ENCODE measurements around the gene ARHGAP30. TPM values are rescaled to one million over a fixed set of nuclear protein-coding genes. Genes with fewer than 3 reads are reported as not detected.
"Not testable (repeated sequence)": the region's sequence is repeated elsewhere in the genome, so short reads cannot be mapped to it uniquely, and the experiment has no call there.

ARHGAP30 gene
- total RNA-seq, 2 experiments from 2014 or later: 171 to 178 TPM

DNA sequence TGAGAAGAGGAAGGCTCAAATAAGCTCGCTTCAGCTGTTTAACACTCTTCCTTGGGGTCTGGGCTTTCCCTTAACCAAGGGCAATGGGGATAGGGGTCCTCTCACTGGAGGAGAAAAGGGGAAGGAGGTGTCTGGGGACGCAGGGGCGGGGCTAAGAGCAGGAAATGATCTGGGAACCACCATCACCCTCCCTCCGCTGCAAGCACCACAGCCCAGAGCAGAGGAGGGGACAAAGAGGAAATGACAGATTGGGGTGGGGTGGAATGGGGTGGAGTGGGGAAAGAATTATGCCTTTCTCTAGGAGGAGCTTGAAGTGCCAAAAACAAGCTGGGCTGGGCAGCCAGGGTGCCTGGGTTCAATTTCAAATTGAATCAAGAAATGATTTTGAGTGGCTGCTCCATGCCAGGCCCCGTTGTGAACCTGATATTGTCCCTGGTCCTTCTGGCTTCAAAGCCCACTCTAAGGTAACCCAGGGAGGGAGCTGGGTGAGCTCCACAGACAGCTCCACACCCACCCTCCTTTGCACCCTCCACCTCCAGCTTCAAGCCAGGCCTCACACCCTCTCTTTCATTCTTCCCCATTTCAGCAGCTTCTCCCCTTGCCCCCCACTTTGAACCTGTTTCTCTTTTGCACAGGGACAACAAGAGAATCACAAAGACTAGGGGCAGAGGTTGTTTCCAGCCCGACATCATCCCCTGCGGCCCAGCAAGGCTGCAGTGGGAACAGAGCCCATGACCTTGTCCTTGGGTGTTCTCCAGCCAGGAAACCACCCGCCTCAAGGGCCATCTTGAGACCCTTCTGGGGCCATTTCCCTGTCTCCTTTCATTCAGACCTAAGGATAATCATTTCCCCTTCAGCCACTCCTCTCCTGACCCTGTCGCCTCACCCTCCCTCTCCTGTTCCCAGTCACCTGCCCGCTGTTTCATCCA, 1.1 kb downstream of the ARHGAP30 start:
- DNase-seq: peak; percentile 91
- peaks cover 35% of the 10 kb centered on the region for H3K36me3 Mint-ChIP-seq
- H3K4me3 Mint-ChIP-seq: peak overlapping the region; percentile 97
- ChIA-PET CTCF (interaction anchor here (0.5 to 7.3 kb wide), 13 partner anchors 16 to 234 kb away, joined by 3 to 120 read pairs (median 5); partner anchors contain the start of genes DEDD, KLHDC9, PPOX and TSTD1), POLR2A (interaction anchor here (0.6 to 3.9 kb wide), 16 partner anchors 9 to 273 kb away, joined by 3 to 39 read pairs (median 4); partner anchors contain the start of genes DEDD, LY9, NIT1 and PFDN2)
- intact Hi-C loops (cut with micrococcal nuclease): loop anchor here (1.0 to 5.0 kb wide), 5 partner anchors 22 to 99 kb away; partner anchors contain the start of genes F11R and PPOX
- no peaks in the 10 kb centered on the region for H3K27me3 Mint-ChIP-seq
- peaks cover 2% of the 10 kb centered on the region for H3K9me3 Mint-ChIP-seq
- peaks cover 54% of the 10 kb centered on the region for H3K4me1 Mint-ChIP-seq (ENCODE audit: low read depth)
- H3K27ac Mint-ChIP-seq: peak overlapping the region; percentile 99

GRCh38 chr1:161066694-161067093, 3.0 kb downstream of the ARHGAP30 start:
- Mint-ChIP-seq H3K4me3 (peak overlapping the region; percentile 97), H3K36me3 (peaks cover 43% of the 10 kb centered on the region), H3K27me3 (no peaks in the 10 kb centered on the region), H3K9me3 (peaks cover 2% of the 10 kb centered on the region), H3K27ac (peak overlapping the region; percentile 99), H3K4me1 (ENCODE audit: low read depth) (peaks cover 61% of the 10 kb centered on the region)
- peak; percentile 53 for DNase-seq
- ChIA-PET CTCF (interaction anchor here (0.7 to 1.8 kb wide), 3 partner anchors 24 to 99 kb away, joined by 4 to 6 read pairs (median 6); partner anchors contain the start of gene PPOX), POLR2A (interaction anchor here (0.6 to 2.1 kb wide), 5 partner anchors 21 to 50 kb away, joined by 3 to 10 read pairs (median 3); partner anchors contain the start of gene USF1)
- intact Hi-C loops (cut with micrococcal nuclease): loop anchor here (5.0 kb wide), 1 partner anchor 101 kb away; the partner anchor contains the start of gene PPOX

GRCh38 chr1:161065681-161066080, 4.0 kb downstream of the ARHGAP30 start:
- H3K27ac Mint-ChIP-seq: peak overlapping the region; percentile 76

DNA sequence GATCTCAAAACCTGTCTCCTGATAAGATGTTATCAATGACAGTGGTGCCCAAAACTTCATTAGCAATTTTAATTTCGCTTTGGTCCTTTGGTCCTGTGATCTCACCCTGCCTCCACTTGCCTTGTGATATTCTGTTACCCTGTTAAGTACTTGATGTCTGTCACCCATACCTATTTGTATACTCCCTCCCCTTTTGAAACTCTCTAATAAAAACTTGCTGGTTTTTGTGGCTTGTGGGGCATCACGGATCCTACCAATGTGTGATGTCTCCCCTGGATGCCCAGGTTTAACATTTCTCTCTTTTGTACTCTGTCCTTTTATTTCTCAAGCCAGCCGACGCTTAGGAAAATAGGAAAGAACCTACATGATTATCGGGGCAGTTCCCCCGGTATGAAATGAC, 5.8 kb downstream of the ARHGAP30 start:
- intact Hi-C loops (cut with micrococcal nuclease): loop anchor here (5.0 kb wide), 1 partner anchor 33 kb away; the partner anchor contains the start of gene KLHDC9

More at GRCh38 chr1:161065681-161066080, 4.0 kb downstream of the ARHGAP30 start:
- H3K4me1 Mint-ChIP-seq (ENCODE audit: low read depth): peaks cover 59% of the 10 kb centered on the region
- H3K36me3 Mint-ChIP-seq: peaks cover 49% of the 10 kb centered on the region
- intact Hi-C loops (cut with micrococcal nuclease): loop anchor here (5.0 kb wide), 1 partner anchor 102 kb away; the partner anchor contains the start of gene PPOX
- ChIA-PET CTCF (interaction anchor here (0.7 to 1.8 kb wide), 5 partner anchors 20 to 339 kb away, joined by 3 to 6 read pairs (median 4); partner anchors contain the start of genes KLHDC9, PPOX and USF1), POLR2A (interaction anchor here (1.1 to 2.1 kb wide), 3 partner anchors 20 to 45 kb away, joined by 3 to 10 read pairs (median 4); partner anchors contain the start of genes F11R and USF1)
- not testable (repeated sequence) for DNase-seq, H3K4me3 Mint-ChIP-seq, H3K27me3 Mint-ChIP-seq, H3K9me3 Mint-ChIP-seq

DNA sequence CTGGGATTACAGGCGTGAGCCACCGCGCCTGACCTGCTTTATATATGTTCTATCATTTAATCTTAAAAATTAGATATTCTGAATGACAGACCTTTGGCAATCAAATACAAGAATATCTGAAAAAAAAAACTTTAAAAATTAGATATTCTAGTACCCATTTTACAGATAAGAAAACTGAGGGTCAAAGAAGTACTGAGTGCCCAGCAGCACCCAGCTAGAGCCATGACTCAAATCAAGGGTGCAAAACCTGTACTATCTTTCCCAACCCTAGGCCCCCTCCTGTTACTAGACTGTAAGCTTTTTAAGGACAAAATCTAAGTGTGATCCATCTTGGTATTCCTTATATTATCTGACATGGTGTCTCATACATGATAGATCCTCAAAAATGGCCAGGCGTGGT, 8.3 kb downstream of the ARHGAP30 start:
- ChIA-PET POLR2A (interaction anchor here (0.6 to 2.8 kb wide), 3 partner anchors 8 to 18 kb away, joined by 5 to 17 read pairs (median 10); partner anchors contain the start of genes ARHGAP30 and USF1), CTCF (interaction anchor here (1.0 to 2.2 kb wide), 3 partner anchors 9 to 19 kb away, joined by 3 to 13 read pairs (median 4); partner anchors contain the start of gene ARHGAP30)
- intact Hi-C loops (cut with micrococcal nuclease): loop anchor here (5.0 kb wide), 1 partner anchor 36 kb away; the partner anchor contains the start of gene KLHDC9
- H3K4me3 Mint-ChIP-seq: no peak overlapping the region
- DNase-seq: no peak
- H3K36me3 Mint-ChIP-seq: peaks cover 45% of the 10 kb centered on the region
- H3K9me3 Mint-ChIP-seq: no peaks in the 10 kb centered on the region
- H3K27ac Mint-ChIP-seq: no peak overlapping the region
- H3K4me1 Mint-ChIP-seq (ENCODE audit: low read depth): peaks cover 55% of the 10 kb centered on the region
- H3K27me3 Mint-ChIP-seq: no peaks in the 10 kb centered on the region

More for the DNA sequence above, 5.8 kb downstream of the ARHGAP30 start:
- not testable (repeated sequence) for H3K9me3 Mint-ChIP-seq, DNase-seq, H3K27me3 Mint-ChIP-seq
- Mint-ChIP-seq H3K4me3 (peak overlapping the region; percentile 31), H3K4me1 (ENCODE audit: low read depth) (peaks cover 66% of the 10 kb centered on the region), H3K27ac (peak overlapping the region; percentile 71), H3K36me3 (peaks cover 54% of the 10 kb centered on the region)
- POLR2A ChIA-PET: interaction anchor here (1.0 kb wide), 1 partner anchor 18 kb away, joined by 6 read pairs; the partner anchor contains the start of gene USF1
- CTCF ChIA-PET: interaction anchor here (0.7 kb wide), 1 partner anchor 39 kb away, joined by 4 read pairs; no protein-coding TSS in a partner anchor

DNA sequence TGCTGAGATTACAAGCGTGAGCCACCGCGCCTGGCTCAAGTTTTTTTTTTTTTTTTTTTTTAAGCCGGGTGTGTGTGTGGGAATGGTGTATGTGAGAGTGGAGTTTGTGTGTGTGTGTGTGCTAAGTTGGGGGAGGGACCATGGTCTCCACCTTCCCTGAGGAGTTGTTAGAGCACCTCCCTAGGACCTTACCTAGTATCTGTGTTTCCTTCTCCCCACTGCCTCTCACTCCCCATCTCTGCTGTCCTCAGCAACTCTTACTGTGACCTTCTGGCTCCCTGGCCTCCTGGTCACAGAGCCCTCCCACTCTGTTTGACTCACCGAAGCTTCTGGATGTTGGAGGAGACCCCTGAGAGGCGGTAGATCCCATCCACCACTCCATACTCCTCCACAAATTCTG, 10.4 kb downstream of the ARHGAP30 start:
- Mint-ChIP-seq H3K4me3 (no peak overlapping the region), H3K4me1 (ENCODE audit: low read depth) (peaks cover 44% of the 10 kb centered on the region), H3K9me3 (no peaks in the 10 kb centered on the region), H3K36me3 (peaks cover 47% of the 10 kb centered on the region), H3K27me3 (no peaks in the 10 kb centered on the region), H3K27ac (peak overlapping the region; percentile 79)
- ChIA-PET POLR2A (interaction anchor here (1.0 to 2.8 kb wide), 4 partner anchors 9 to 42 kb away, joined by 3 to 17 read pairs (median 9); partner anchors contain the start of genes ARHGAP30 and USF1), CTCF (interaction anchor here (0.7 to 2.0 kb wide), 2 partner anchors 13 to 41 kb away, joined by 5 to 8 read pairs; partner anchors contain the start of gene USF1)
- intact Hi-C loops (cut with micrococcal nuclease): no loop called here
- DNase-seq: no peak

GRCh38 chr1:161054805-161055204, 14.9 kb downstream of the ARHGAP30 start:
- Mint-ChIP-seq H3K36me3 (peaks cover 56% of the 10 kb centered on the region), H3K4me3 (no peak overlapping the region), H3K27me3 (no peaks in the 10 kb centered on the region), H3K27ac (no peak overlapping the region), H3K9me3 (no peaks in the 10 kb centered on the region), H3K4me1 (ENCODE audit: low read depth) (peaks cover 13% of the 10 kb centered on the region)
- intact Hi-C loops (cut with micrococcal nuclease): no loop called here
- ChIA-PET POLR2A (interaction anchor here (1.7 kb wide), 1 partner anchor 9 kb away, joined by 10 read pairs; the partner anchor contains the start of gene USF1), CTCF (interaction anchor here (0.9 to 1.1 kb wide), 3 partner anchors 9 to 16 kb away, joined by 3 to 5 read pairs (median 4); partner anchors contain the start of gene USF1)
- no peak for DNase-seq

DNA sequence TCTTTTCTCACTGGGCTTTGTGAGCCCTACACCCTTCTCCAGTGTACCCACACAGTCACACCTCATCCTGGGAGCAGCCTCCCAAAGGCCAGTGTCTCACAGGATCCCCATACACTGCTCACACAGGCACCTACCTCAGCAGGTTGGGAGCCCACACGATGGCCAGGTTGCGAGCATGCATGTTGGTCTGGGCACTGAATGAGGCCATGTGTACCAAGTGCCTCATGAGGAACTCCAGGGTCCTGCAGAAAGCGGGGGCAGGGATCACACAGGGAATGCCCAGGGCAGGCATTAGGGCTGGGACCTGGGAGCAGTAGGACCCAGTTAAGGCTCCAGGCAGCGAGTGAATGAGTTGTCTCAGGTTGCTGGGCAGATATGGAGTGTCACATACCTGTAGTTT, 15.5 kb downstream of the ARHGAP30 start:
- no peaks in the 10 kb centered on the region for H3K9me3 Mint-ChIP-seq
- no peak overlapping the region for H3K27ac Mint-ChIP-seq
- no peaks in the 10 kb centered on the region for H3K27me3 Mint-ChIP-seq
- DNase-seq: no peak
- no peak overlapping the region for H3K4me3 Mint-ChIP-seq
- ChIA-PET CTCF (interaction anchor here (0.9 to 1.1 kb wide), 3 partner anchors 9 to 16 kb away, joined by 3 to 5 read pairs (median 4); partner anchors contain the start of gene USF1), POLR2A (interaction anchor here (1.7 kb wide), 1 partner anchor 8 kb away, joined by 10 read pairs; the partner anchor contains the start of gene USF1)
- intact Hi-C loops (cut with micrococcal nuclease): no loop called here
- peaks cover 55% of the 10 kb centered on the region for H3K36me3 Mint-ChIP-seq
- peaks cover 7% of the 10 kb centered on the region for H3K4me1 Mint-ChIP-seq (ENCODE audit: low read depth)

- peaks cover 6% of the 10 kb centered on the region for H3K4me1 Mint-ChIP-seq (ENCODE audit: low read depth)
- no peaks in the 10 kb centered on the region for H3K9me3 Mint-ChIP-seq
- CTCF ChIA-PET: interaction anchor here (0.6 kb wide), 1 partner anchor 16 kb away, joined by 3 read pairs; no protein-coding TSS in a partner anchor
- H3K4me3 Mint-ChIP-seq: no peak overlapping the region
- no peaks in the 10 kb centered on the region for H3K27me3 Mint-ChIP-seq
- H3K27ac Mint-ChIP-seq: peak overlapping the region; percentile 42
- POLR2A ChIA-PET: no interaction called here
- intact Hi-C loops (cut with micrococcal nuclease): no loop called here
- DNase-seq: no peak
- H3K36me3 Mint-ChIP-seq: peaks cover 62% of the 10 kb centered on the region
Measured at GRCh38 chr1:161052899-161053298, 16.8 kb downstream of the ARHGAP30 start.

GRCh38 chr1:161051219-161051618, 18.5 kb downstream of the ARHGAP30 start:
- intact Hi-C loops (cut with micrococcal nuclease): no loop called here
- ChIA-PET POLR2A (interaction anchor here (1.2 kb wide), 1 partner anchor 18 kb away, joined by 4 read pairs; the partner anchor contains the start of gene ARHGAP30), CTCF (interaction anchor here (1.4 to 1.6 kb wide), 2 partner anchors 10 to 18 kb away, joined by 3 to 4 read pairs; no protein-coding TSS in a partner anchor)
- no peak overlapping the region for H3K27ac Mint-ChIP-seq
- H3K4me1 Mint-ChIP-seq (ENCODE audit: low read depth): peaks cover 9% of the 10 kb centered on the region
- no peaks in the 10 kb centered on the region for H3K9me3 Mint-ChIP-seq
- no peak for DNase-seq
- H3K36me3 Mint-ChIP-seq: peaks cover 62% of the 10 kb centered on the region
- H3K4me3 Mint-ChIP-seq: no peak overlapping the region
- H3K27me3 Mint-ChIP-seq: no peaks in the 10 kb centered on the region

All from activated CD4-positive, alpha-beta memory T cell treated with anti-CD3 and anti-CD28 coated beads for 36 hours (primary cell).